Muscle layer of duodenum (tissue), 2 donors: ENCODE measurements around the gene BRD2.

Experiments
- H3K27ac ChIP-seq: one replicate; pipeline ENCODE4 v1.7.0; 2013; ENCODE audit warnings: mild to moderate bottlenecking, low read length
- H3K27me3 ChIP-seq: one replicate; pipeline ENCODE4 v1.7.0; 2013; ENCODE audit warnings: low read depth, mild to moderate bottlenecking, control low read depth, low read length
- H3K36me3 ChIP-seq, 2 donors: one replicate each; pipeline ENCODE4 v1.7.0; 2013; ENCODE audit warnings: low read length in 2 of 2, control low read depth in 1 of 2, mild to moderate bottlenecking in 1 of 2; ENCODE audit not compliant: insufficient read depth in 2 of 2, control insufficient read depth in 1 of 2
- H3K4me1 ChIP-seq, 2 donors: one replicate each; pipeline ENCODE4 v1.7.0; 2013; ENCODE audit warnings: low read length in 2 of 2, mild to moderate bottlenecking in 2 of 2, control low read depth in 1 of 2, moderate library complexity in 1 of 2; ENCODE audit not compliant: insufficient read depth in 2 of 2, control insufficient read depth in 1 of 2
- H3K4me3 ChIP-seq, 2 donors: one replicate each; pipeline ENCODE4 v1.7.0; 2013; ENCODE audit warnings: low read length in 2 of 2, low read depth in 1 of 2, mild to moderate bottlenecking in 1 of 2
- H3K9me3 ChIP-seq, 2 donors: one replicate each; pipeline ENCODE4 v1.7.0; 2013; ENCODE audit warnings: low read length in 2 of 2, control low read depth in 1 of 2, mild to moderate bottlenecking in 1 of 2; ENCODE audit not compliant: control insufficient read depth in 1 of 2
- donor health status: healthy.

Gene BRD2

GRCh38 chr6:33023536-33023935 is 55.1 kb downstream of the BRD2 start:
- Histone ChIP-seq H3K27ac (no peak overlapping the region), H3K4me1 (peaks cover 3 to 10% of the 10 kb centered on the region in 2 donors), H3K9me3 (no peaks in the 10 kb centered on the region), H3K27me3 (no peaks in the 10 kb centered on the region), H3K4me3 (no peak overlapping the region), H3K36me3 (no peaks in the 10 kb centered on the region)

GRCh38 chr6:33024521-33024920 is 56.1 kb downstream of the BRD2 start:
- Histone ChIP-seq H3K9me3 (no peaks in the 10 kb centered on the region), H3K36me3 (no peaks in the 10 kb centered on the region), H3K27ac (no peak overlapping the region), H3K4me1 (peaks cover 0 to 6% of the 10 kb centered on the region in 2 donors), H3K27me3 (no peaks in the 10 kb centered on the region), H3K4me3 (no peak overlapping the region)

- Histone ChIP-seq H3K4me1 (no peaks in the 10 kb centered on the region), H3K4me3 (no peak overlapping the region), H3K27me3 (no peaks in the 10 kb centered on the region), H3K36me3 (no peaks in the 10 kb centered on the region), H3K9me3 (no peaks in the 10 kb centered on the region), H3K27ac (peak overlapping the region; percentile 46)
Measured at GRCh38 chr6:33028220-33028849, 59.9 kb downstream of the BRD2 start.

- no peaks in the 10 kb centered on the region for H3K27me3 ChIP-seq
- no peaks in the 10 kb centered on the region for H3K4me1 ChIP-seq
- no peaks in the 10 kb centered on the region for H3K36me3 ChIP-seq
- H3K4me3 ChIP-seq = no peak overlapping the region
- H3K9me3 ChIP-seq = no peaks in the 10 kb centered on the region
- H3K27ac ChIP-seq = peak overlapping the region; percentile 83
Measured at GRCh38 chr6:33029328-33030184, 61.2 kb downstream of the BRD2 start.

GRCh38 chr6:33030245-33030644 is 61.9 kb downstream of the BRD2 start:
- Histone ChIP-seq H3K4me1 (no peaks in the 10 kb centered on the region), H3K4me3 (no peak overlapping the region), H3K27me3 (no peaks in the 10 kb centered on the region), H3K36me3 (no peaks in the 10 kb centered on the region), H3K27ac (peak overlapping the region; percentile 83), H3K9me3 (no peaks in the 10 kb centered on the region)
